Kidney glomerular epithelial cell (primary cell): ENCODE measurements around the gene PIK3R5.
"Not testable (repeated sequence)": the region's sequence is repeated elsewhere in the genome, so short reads cannot be mapped to it uniquely, and the experiment has no call there.

ENCODE experiments used
- DNase-seq: peaks from one replicate; lab custom pipeline; 2025; lab: John Stamatoyannopoulos, UW

The PIK3R5 gene

GRCh38 chr17:8965394-8966168, at the start of gene PIK3R5:
Gene PIK3R5 (minus strand): TSS chr17:8965707. CDS start chr17:8911494, 54,213 bp downstream.
- DNase-seq = no peak

GRCh38 chr17:9011001-9011400, 45.5 kb upstream of the PIK3R5 start:
- DNase-seq = no peak

GRCh38 chr17:9009737-9010136, 44.2 kb upstream of the PIK3R5 start:
- DNase-seq = no peak

- no peak for DNase-seq
Measured at GRCh38 chr17:9009096-9009495, 43.6 kb upstream of the PIK3R5 start.

- DNase-seq = no peak
Measured at GRCh38 chr17:9007052-9007714, 41.7 kb upstream of the PIK3R5 start.

GRCh38 chr17:9006175-9006767, 40.8 kb upstream of the PIK3R5 start:
- no peak for DNase-seq

GRCh38 chr17:9004961-9005285, 39.4 kb upstream of the PIK3R5 start:
- no peak for DNase-seq

- no peak for DNase-seq
Measured at GRCh38 chr17:9004132-9004960, 38.8 kb upstream of the PIK3R5 start.

GRCh38 chr17:9003355-9004131, 38.0 kb upstream of the PIK3R5 start:
- no peak for DNase-seq

GRCh38 chr17:9002606-9003354, 37.3 kb upstream of the PIK3R5 start:
- DNase-seq = no peak

- no peak for DNase-seq
Measured at GRCh38 chr17:9002227-9002605, 36.7 kb upstream of the PIK3R5 start.

GRCh38 chr17:9001559-9001958, 36.1 kb upstream of the PIK3R5 start:
- DNase-seq = no peak

- peak; percentile 48 for DNase-seq
Measured at GRCh38 chr17:8997994-8998628, 32.6 kb upstream of the PIK3R5 start.

- DNase-seq = no peak
Measured at GRCh38 chr17:8995711-8996110, 30.2 kb upstream of the PIK3R5 start.

GRCh38 chr17:8994319-8994718, 28.8 kb upstream of the PIK3R5 start:
- no peak for DNase-seq

- peak; percentile 52 for DNase-seq
Measured at GRCh38 chr17:8991514-8992285, 26.2 kb upstream of the PIK3R5 start.

GRCh38 chr17:8988263-8988935, 22.9 kb upstream of the PIK3R5 start:
- not testable (repeated sequence) for DNase-seq

GRCh38 chr17:8986295-8986694, 20.8 kb upstream of the PIK3R5 start:
- DNase-seq = no peak

- no peak for DNase-seq
Measured at GRCh38 chr17:8985054-8985701, 19.7 kb upstream of the PIK3R5 start.
